TTC549 (cell line): ENCODE results near the gene SH2D3C.

ENCODE experiments used
- FAIRE-seq: peaks from 2 replicates; lab custom pipeline; 2012; peaks lifted over from hg19 to GRCh38; lab: Jason Lieb, UNC

The SH2D3C gene

DNA sequence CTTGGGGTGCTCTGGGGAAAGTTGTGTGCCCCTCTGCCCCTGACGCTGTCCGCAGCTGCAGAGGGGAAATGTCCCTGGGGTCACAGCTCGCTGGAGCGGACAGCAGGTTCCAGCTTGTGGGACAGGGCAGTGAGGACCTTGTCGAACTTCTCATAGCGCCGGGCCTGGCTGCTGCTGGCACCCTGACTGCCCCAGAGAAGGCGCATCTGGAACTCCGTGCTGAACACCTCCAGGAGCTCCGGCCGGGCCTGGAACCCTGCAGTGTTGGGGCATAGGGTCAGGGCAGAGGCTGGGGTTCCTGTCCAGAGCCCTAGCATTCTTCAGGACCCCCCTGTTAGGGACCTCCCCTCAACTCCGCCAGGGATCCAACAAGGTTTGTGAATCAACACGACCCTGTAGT lies 39.8 kb downstream of the SH2D3C start:
- no peak for FAIRE-seq

- no peak for FAIRE-seq
Measured at GRCh38 chr9:127735530-127736185, 42.8 kb downstream of the SH2D3C start.

- FAIRE-seq = peak; percentile 69
Measured at GRCh38 chr9:127734747-127735529, 43.5 kb downstream of the SH2D3C start, which contains the start of gene TOR2A. TSS of gene TOR2A (minus strand) at chr9:127735294. CDS start at chr9:127735270, 24 bp downstream.

- FAIRE-seq = no peak
Measured at GRCh38 chr9:127734247-127734746, 44.2 kb downstream of the SH2D3C start.

DNA sequence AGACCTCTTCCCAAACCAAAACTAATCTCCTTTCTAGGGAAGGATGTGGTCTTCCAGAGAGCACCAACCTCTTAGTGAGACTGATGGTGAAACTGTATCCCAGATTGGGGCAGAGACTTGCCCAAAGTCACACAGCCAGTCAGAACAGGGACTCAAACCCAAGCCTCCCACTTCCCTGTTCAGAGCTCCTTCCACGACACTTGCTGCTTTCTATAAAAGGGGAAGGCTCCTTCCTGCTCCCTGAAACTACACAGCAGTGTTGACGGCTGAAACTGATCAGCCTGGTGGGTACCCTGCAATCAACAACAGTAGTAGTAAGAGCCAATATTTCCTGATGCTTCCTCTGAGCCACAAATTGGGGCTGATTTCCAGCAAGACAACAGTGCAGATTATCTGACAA lies 44.9 kb downstream of the SH2D3C start:
- FAIRE-seq = no peak

DNA sequence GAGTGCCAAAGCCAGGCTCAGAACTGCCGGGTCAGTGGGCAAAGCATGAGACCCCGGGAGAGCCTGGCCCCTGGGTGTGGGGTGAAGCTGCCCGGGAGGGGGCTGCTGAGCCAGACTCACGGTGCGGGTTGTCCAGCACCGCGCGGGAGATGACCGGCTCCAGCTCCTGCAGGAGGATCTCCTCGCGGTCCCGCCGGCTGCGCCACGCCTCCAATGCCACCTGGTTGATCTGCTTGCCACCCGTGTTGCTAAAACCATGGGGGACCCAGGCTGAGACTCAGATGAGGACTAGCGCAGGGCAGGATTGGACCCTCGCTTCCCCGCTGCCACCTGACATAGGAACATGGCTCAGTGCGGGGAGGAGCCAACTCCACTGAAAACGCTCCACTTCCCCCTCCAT lies 46.0 kb downstream of the SH2D3C start:
- no peak for FAIRE-seq

GRCh38 chr9:127731938-127732337 lies 46.5 kb downstream of the SH2D3C start:
- no peak for FAIRE-seq

- no peak for FAIRE-seq
Measured at GRCh38 chr9:127730799-127731410, 47.6 kb downstream of the SH2D3C start.

- no peak for FAIRE-seq
Measured at GRCh38 chr9:127730262-127730661, 48.2 kb downstream of the SH2D3C start.

- FAIRE-seq = no peak
Measured at GRCh38 chr9:127729522-127730256, 48.8 kb downstream of the SH2D3C start.

DNA sequence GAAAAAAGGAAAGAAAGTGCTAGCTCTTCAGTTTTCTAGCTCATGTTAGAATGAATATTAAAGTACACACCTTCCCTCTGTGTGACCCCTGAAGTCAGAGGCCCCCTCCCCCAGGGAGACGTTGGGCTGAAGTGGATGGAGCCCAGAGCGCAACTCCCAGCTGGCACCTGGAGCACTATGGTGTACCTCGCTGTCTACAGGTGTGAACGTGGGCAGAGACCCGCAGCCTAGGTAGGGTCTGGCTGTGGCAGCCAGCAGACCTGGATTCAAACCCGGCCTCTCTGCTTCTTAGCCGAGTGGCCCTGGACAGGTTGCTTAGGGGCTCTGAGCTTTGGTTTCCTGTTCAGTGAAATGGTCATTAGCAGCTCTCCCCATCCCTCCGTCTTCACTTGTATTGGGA lies 49.7 kb downstream of the SH2D3C start:
- no peak for FAIRE-seq

DNA sequence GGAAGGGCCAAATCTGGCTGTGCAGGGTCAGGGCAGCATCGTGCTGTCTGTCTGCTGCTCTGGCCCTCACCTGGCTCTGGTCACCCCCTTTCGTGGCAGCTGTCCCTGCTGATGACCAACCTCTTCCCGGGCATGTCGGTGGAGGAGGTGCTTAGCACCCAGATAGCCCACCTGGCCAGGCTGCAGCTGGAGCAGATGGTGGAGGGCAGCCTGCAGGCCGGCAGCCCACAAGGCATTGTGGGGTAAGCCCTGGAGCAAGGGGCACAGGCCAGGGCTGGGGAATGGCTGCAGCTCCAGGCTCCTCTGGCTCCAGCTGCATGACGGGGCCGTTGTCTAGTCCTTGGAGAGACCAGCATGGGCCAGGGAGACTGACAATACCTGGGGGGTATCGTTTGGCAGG lies 51.6 kb downstream of the SH2D3C start:
- no peak for FAIRE-seq

DNA sequence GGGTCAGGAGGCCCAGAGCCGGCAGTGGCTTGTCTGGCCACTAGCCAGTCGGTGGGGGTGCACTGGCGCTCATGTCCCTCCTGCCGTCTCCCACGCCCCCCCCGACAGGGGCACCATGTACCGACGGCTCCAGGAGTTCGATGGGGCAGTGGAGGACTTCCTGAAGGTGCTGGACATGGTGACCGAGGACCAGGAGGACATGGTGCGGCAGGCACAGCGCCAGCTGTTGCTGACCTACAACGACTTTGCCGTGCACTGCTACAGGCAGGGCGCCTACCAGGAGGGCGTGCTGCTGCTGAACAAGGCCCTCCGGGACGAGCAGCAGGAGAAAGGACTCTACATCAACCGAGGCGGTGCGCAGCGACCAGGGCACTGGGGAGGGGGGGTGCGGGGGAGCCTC lies 54.5 kb downstream of the SH2D3C start:
- no peak for FAIRE-seq

GRCh38 chr9:127723444-127723843 lies 55.0 kb downstream of the SH2D3C start:
- no peak for FAIRE-seq

DNA sequence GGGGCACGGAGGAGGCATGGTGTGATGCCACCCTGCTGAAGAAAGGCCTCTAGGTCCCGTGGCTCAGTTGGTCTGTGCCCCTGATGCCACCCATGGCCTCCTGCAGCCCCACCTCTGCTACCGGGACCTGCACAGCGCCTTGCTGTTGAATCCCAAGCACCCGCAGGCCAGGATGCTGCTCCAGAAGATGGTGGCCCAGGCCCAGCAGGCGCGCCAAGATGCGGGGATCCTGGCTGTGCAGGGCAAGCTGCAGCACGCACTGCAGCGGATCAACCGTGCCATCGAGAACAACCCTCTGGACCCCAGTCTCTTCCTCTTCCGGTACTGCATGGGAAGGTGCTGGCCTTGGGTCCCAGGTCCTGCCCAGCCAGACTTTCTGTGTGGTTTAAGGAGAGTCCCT lies 55.5 kb downstream of the SH2D3C start:
- FAIRE-seq = no peak

DNA sequence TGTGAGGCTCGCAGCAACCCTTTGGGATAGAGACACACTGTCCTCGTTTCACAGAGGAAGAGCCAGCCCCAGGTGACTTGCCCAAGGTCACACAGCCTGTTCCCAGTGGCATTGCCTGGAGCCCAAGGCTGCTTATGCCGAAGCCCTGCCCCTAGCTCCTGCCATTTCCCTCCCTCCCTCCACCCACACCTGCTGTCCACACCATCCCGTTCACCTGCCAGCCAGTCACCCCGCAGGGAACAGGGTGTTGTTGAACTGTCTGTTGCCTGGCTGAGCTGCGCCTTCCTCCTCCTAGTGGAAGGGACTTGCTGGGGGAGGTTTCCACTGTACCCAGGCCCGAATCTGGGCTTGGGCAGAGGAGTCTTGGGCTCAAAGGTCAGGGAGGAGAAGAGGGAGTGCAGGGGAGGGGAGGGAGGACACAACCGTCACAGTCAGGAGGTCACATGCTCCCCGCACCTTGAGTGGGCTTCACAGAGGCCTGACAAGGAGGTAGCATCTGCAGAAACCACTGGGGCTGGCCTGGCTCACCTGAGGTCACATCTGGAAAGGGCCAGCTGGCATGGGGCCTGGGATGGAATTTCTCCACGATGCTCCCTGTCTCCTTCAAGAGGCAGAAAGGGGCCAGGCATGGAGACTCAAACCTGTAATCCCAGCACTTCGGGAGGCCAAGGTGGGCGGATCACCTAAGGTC lies 56.3 kb downstream of the SH2D3C start:
- no peak for FAIRE-seq

GRCh38 chr9:127721391-127721821 lies 57.1 kb downstream of the SH2D3C start:
- FAIRE-seq = no peak

DNA sequence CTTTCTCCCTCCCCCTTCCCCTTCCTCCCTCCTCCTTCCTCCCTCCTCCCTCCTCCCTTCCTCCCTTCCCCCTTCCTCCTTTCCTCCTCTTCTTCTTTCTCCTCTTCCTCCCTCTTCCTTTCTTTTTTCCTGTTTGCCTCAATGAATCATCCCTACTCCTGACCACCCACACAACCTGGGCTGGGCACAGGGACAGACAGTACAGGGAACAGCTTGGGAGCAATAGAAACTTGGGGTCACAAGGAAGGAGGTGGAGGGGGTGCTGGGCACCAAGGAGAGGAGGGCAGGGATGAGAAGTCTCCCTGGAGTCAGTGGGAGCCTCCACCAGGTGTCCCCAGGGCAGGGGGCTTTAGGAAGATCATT lies 57.6 kb downstream of the SH2D3C start:
- FAIRE-seq = no peak

DNA sequence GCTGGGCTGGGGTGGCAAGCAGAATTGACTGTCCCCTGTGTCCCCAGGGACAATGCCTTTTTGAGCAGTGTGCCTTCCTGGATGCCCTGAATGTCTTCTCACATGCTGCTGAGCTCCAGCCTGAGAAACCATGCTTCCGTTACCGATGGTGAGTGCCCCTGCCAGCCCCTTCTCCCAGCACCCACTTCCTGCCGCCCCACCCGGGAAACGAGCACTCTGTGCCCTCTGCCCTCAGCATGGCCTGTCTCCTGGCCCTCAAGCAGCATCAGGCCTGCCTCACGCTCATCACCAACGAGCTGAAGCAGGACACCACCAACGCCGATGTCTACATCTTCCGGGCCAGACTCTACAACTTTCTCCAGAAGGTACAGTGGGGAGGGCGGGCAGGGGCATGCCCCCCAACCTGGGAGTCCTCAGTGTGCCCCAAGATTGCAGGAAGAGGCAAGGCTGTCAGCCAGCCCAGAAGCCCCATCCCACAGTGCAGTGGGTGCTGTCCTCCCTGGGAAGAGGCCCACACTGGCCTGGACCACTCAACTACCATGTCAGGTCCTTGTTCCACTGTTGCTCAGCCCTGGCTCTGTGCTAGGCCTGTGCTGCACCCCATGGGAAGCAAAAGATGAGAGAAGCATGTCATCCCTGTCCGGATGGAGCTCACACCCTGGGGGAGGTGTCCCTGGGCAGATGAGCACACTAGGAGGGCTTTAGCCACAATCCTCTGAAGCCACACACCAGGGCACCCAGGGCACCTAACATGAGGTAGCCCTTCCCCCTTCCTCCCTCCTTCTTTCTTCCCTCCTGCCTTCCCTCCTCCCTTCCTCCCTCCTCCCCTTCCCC lies 58.2 kb downstream of the SH2D3C start:
- FAIRE-seq = no peak

DNA sequence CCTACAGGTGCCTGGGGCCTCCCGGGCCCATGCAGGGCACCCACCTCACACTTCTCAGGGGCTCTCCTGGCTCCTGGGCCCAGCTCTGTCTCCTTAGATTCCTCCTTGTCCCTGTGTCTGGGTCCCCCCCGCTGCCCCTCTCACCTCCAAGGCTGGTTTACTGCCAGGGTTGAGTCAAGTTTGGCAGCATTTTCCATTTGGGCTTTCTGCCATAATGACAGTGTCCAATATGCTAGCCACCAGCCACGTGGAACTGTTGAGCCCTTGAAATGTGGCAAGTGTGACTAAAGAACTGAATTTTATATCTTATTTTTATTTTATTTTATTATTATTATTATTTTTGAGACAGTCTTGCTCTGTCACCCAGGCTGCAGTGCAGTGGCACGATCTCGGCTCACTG lies 60.7 kb downstream of the SH2D3C start:
- FAIRE-seq = no peak

DNA sequence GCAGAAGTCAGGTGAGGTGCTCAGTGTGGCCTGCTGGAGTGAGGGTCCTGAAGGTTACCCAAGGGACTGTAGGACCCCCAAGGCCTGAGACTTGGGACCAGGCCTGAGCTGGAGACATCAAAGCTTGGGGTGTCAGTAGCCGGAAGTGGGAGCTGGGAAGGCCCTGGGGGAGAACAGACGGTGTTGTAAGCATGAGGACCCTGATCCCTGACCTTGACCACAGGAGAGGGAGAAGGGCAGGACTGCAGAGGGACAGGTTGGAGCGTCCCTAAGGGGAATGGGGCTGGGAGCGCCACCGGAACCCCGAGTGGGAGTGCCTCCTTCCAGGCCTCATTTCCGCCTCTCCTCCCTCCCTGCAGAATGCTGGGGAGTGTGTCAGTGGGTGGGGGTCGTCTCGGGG lies 62.1 kb downstream of the SH2D3C start:
- no peak for FAIRE-seq
